Left cardiac atrium (tissue), 4 donors: ENCODE measurements around the gene IL17RC. TPM values are rescaled to one million over a fixed set of nuclear protein-coding genes. Genes with fewer than 3 reads are reported as not detected.

Experiments
- ATAC-seq, 2 donors: fragments of 200-7000 bp; cut with Tn5 transposase; one replicate each; pipeline ENCODE4 v1.9.1; 2020; ENCODE audit warnings: mild to moderate bottlenecking in 2 of 2, moderate library complexity in 2 of 2
- DNase-seq: peaks from one replicate; pipeline ENCODE4 v3.0.0-alpha.2; 2020
- intact Hi-C, 2 donors: fragments of 100-400 bp; cut with DNase I; formaldehyde crosslinking; loops; one replicate each; pipeline versions ENCODE4 v1.14.1 to v1.15.1; 2022 to 2023
- total RNA-seq, 2 donors: library from RNA; stranded (reverse); fragmentation: NEBNext Ultra II Directional; extraction: Animal tissue kit (Norgen Biotek cat#: 25700); gene quantifications; one replicate each; pipeline ENCODE4 v1.2.1, GENCODE V29; 2021
- donor health status: DM: no; HTN: yes; CAD: no.
- donor health status: DM: no; HTN: yes; CAD: no; lungs with severe emphysema.
- donor health status: DM: yes; HTN: yes; CAD: no.
- donor health status: Dilated cardiomyopathy.

The IL17RC gene
- total RNA-seq, 2 donors from 2014 or later, result 33.2 to 34.6 TPM

DNA sequence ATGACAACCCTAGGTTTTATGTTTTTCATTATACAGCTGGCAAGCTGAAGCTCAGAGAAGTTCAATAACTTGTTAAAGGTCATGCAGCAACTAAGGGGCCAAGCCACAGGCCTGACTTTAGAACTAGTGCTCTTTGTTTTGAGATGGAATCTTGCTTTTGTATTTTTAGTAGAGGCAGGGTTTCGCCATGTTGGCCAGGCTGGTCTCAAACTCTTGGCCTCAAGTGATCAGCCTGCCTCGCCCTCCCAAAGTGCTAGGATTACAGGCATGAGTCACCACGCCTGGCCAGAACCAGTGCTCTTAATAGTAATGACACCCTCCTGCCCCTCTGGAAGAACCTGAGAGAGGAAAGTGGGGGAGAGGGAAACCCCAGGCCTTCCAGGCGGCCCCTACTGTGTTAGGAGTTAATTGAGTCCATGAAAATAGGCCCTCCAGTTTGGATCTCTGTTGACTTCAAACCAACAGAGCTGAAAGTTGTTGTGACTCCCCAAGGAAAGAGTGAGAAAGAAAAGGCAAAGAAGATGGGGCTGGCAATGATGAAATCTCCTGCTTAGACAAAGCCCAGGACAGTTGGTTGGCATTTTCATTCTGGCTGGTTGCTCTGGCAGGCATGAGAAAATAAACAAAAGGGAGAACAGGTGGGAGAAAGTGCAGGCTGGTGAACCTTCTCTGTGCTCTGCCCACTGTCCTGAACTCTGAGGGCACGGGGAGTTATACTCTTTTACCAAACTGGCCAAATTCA, 38.9 kb downstream of the IL17RC start:
- DNase-seq (no peak), ATAC-seq (no peak)
- intact Hi-C loops, result no loop called here

GRCh38 chr3:9957214-9957613, 40.3 kb downstream of the IL17RC start:
- ATAC-seq, result no peak
- DNase-seq, result no peak
- intact Hi-C loops, result no loop called here

DNA sequence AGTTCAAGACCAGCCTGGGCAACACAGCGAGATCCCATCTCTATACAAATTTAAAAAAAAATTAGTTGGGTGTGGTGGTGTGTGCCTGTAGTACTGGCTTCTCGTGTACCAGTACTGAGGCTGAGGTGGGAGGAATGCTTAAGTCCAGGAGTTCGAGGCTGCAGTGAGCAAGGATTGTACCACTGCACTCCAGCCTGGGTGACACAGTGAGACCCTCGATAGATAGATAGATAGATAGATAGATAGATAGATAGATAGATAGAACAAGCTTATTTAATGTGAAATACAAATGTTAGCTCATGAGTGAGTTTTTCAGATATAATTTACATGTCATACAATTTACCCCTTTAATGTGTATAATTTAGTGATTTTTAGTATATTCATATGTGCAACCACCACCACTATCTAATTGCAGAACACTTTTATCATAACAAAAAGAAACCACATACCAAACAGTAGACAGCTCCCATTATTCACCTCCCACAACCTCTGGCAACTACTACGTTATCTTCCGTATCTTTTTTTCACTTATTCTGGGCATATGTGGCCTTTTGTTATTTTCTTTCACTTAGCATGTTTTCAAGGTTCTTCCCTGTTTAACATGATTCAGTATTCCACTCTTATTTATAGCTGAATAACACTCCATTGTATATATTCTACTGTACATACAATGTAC, 48.4 kb downstream of the IL17RC start:
- intact Hi-C loops, result no loop called here
- no peak for ATAC-seq

GRCh38 chr3:9966841-9967240, 49.9 kb downstream of the IL17RC start:
- ATAC-seq (no peak), DNase-seq (no peak)
- intact Hi-C loops, result no loop called here

More for the DNA sequence above, 48.4 kb downstream of the IL17RC start:
- no peak for DNase-seq

DNA sequence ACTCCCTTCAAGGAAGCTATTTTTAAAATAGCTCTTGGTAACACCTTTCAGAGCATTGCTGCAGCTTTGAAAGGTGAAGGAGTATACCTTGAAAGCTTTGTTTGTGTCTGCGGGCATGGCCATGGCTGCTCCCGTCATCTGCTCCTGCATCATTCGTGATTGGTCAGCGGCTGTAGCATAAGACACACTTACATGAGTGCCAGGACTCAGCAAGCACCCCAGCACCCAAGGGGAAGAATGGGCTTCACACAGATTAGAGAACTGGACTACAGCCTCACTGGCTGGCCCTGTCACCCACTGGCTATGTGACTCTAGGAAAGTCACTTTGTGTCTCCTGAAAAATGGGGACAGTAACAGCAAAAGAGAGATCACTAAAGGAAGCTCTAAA, 52.7 kb downstream of the IL17RC start:
- no peak for ATAC-seq
- intact Hi-C loops, result no loop called here
- DNase-seq, result no peak

GRCh38 chr3:9970020-9970652, 53.2 kb downstream of the IL17RC start:
- DNase-seq, result no peak
- intact Hi-C loops, result no loop called here
- ATAC-seq, result no peak

GRCh38 chr3:9976721-9977709, 60.1 kb downstream of the IL17RC start:
- DNase-seq (peak; percentile 81), ATAC-seq (peak; percentile 98 to 99)
- intact Hi-C loops, result no loop called here

DNA sequence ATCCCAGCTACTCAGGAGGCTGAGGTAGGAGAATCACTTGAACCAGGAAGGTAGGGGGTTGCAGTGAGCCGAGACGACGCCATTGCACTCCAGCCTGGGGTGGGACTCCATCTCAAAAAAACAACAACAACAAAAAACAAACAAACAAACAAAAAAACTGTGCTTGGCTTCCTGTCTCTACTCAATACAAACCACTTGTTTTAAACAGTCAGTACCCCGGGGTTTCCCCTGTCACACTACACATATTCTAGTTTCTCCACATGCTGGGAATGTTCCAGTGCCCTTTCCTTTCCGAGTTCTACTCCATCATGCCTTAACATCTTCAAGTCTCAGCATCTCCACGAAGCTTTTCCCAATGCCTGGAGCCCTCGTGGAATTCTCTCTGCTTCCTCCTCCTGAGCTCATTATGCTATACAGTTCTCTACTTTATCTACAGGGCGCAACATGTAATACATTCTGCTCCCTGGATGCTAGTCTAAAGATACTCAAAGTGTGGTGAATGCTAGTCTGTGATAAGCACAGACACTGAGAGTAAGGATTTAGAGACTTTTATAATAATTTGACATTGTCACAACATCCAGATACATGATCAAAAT, 61.9 kb downstream of the IL17RC start:
- intact Hi-C loops, result no loop called here
- ATAC-seq (no peak), DNase-seq (no peak)

- DNase-seq (no peak), ATAC-seq (no peak)
- intact Hi-C loops, result no loop called here
These were observed 63.4 kb downstream of the IL17RC start for GRCh38 chr3:9980251-9980650.

Other genes starting within 250 kb of the IL17RC start
- gene CPNE9, start 213.3 kb upstream of the IL17RC start, total RNA-seq, result under 1 TPM in 1 of 2 donors, not detected in 1; 0.10 TPM
- gene BRPF1, start 185.4 kb upstream of the IL17RC start, total RNA-seq, result 10 to 100 TPM; 10.2 to 14.6 TPM
- 10 to 100 TPM; 11.8 to 12.6 TPM for gene OGG1, start 167.1 kb upstream of the IL17RC start, total RNA-seq
- 10 to 100 TPM; 24.2 to 27.4 TPM for gene CAMK1, start 147.2 kb upstream of the IL17RC start, total RNA-seq
- 10 to 100 TPM; 42.0 to 42.7 TPM for gene TADA3, start 124.6 kb upstream of the IL17RC start, total RNA-seq
- 10 to 100 TPM; 80.8 to 96.2 TPM for gene ARPC4, start 124.0 kb upstream of the IL17RC start, total RNA-seq
- 10 to 100 TPM; 15.4 to 20.4 TPM for gene TTLL3, start 106.8 kb upstream of the IL17RC start, total RNA-seq
- 10 to 100 TPM; 26.2 to 36.3 TPM for gene RPUSD3, start 73.1 kb upstream of the IL17RC start, total RNA-seq
- gene CIDEC, start 36.8 kb upstream of the IL17RC start, total RNA-seq, result 100 to 1,000 TPM in 1 of 2 donors, 10 to 100 TPM in 1; 63.3 to 127 TPM
- 10 to 100 TPM; 20.7 to 25.6 TPM for gene JAGN1, start 26.5 kb upstream of the IL17RC start, total RNA-seq
- 1 to 10 TPM; 1.8 to 2.2 TPM for gene IL17RE, start 14.2 kb upstream of the IL17RC start, total RNA-seq
- gene CRELD1, start 16.7 kb downstream of the IL17RC start, total RNA-seq, result 10 to 100 TPM; 47.4 to 59.8 TPM
- gene PRRT3, start 35.3 kb downstream of the IL17RC start, total RNA-seq, result 1 to 10 TPM in 1 of 2 donors, under 1 TPM in 1; 0.97 to 1.4 TPM
- gene EMC3, start 69.7 kb downstream of the IL17RC start, total RNA-seq, result 10 to 100 TPM; 80.0 to 86.7 TPM
- gene FANCD2, start 109.3 kb downstream of the IL17RC start, total RNA-seq, result 1 to 10 TPM in 1 of 2 donors, under 1 TPM in 1; 0.71 to 1.8 TPM
- gene FANCD2OS, start 191.2 kb downstream of the IL17RC start, total RNA-seq, result not detected
- gene BRK1, start 198.6 kb downstream of the IL17RC start, total RNA-seq, result 10 to 100 TPM; 84.8 to 95.0 TPM
- gene VHL, start 224.7 kb downstream of the IL17RC start, total RNA-seq, result 10 to 100 TPM; 15.3 to 16.3 TPM
- gene IRAK2, start 247.8 kb downstream of the IL17RC start, total RNA-seq, result 1 to 10 TPM; 1.7 to 1.8 TPM